BLaER1 treated with 17β-estradiol and CSF1 and Interleukin-3, amounts not matched to agents 10 nM and 100 nM (cell line): ENCODE measurements around the gene ICAM5.
A peak's percentile ranks its signal among the peaks of the same experiment; 100 is the strongest.
"Not testable (repeated sequence)": the region's sequence is repeated elsewhere in the genome, so short reads cannot be mapped to it uniquely, and the experiment has no call there.

Experiments used
- H3K27ac ChIP-seq, 11 experiments: shearing (Covaris generic); formaldehyde crosslinking; 2 replicates each; pipeline ENCODE4 v1.8.1; 2022
- H3K27me3 ChIP-seq, 11 experiments: shearing (Covaris generic); formaldehyde crosslinking; 2 replicates each; pipeline ENCODE4 v1.8.1; 2022
- H3K36me3 ChIP-seq, 11 experiments: shearing (Covaris generic); formaldehyde crosslinking; 2 replicates each; pipeline ENCODE4 v1.8.1; 2022
- H3K4me1 ChIP-seq, 10 experiments: shearing (Covaris generic); formaldehyde crosslinking; 2 replicates each; pipeline ENCODE4 v1.8.1; 2022
- H3K4me2 ChIP-seq, 11 experiments: shearing (Covaris generic); formaldehyde crosslinking; 2 replicates each; pipeline ENCODE4 v1.8.1; 2022
- H3K4me3 ChIP-seq, 10 experiments: shearing (Covaris generic); formaldehyde crosslinking; 2 replicates each; pipeline ENCODE4 v1.8.1; 2022
- H3K9ac ChIP-seq, 11 experiments: shearing (Covaris generic); formaldehyde crosslinking; 2 replicates each; pipeline ENCODE4 v1.8.1; 2022
- H3K9me3 ChIP-seq, 11 experiments: shearing (Covaris generic); formaldehyde crosslinking; replicated peaks in 1 of 11; 2 replicates each; pipeline ENCODE4 v1.8.1; 2022
- H4K20me1 ChIP-seq, 11 experiments: shearing (Covaris generic); formaldehyde crosslinking; 2 replicates each; pipeline ENCODE4 v1.8.1; 2022
- Cebpa-rat ChIP-seq, 11 experiments: shearing (Covaris generic); IDR thresholded peaks; 2 replicates each; pipeline ENCODE4 v1.8.1; 2022

ICAM5 gene

GRCh38 chr19:10334588-10335351, 45.0 kb downstream of the ICAM5 start:
- Histone ChIP-seq H3K4me3 (no peak overlapping the region), H4K20me1 (peaks cover 13 to 34% (median 31%) of the 10 kb centered on the region in 11 experiments; a peak in 21 of 22 replicates), H3K27me3 (no peaks in the 10 kb centered on the region), H3K36me3 (peaks cover 10 to 31% (median 19%) of the 10 kb centered on the region in 11 experiments), H3K4me1 (peaks cover 40 to 75% (median 55%) of the 10 kb centered on the region in 10 experiments), H3K27ac (peak overlapping the region in 1 of 11 experiments; percentile 96; a peak in 2 of 22 replicates), H3K9ac (peak overlapping the region in 2 of 11 experiments; percentile 97 to 98; a peak in 3 of 22 replicates), H3K9me3 (no peaks in the 10 kb centered on the region), H3K4me2 (peak overlapping the region; percentile 78 to 94 (median 86); a peak in 20 of 22 replicates)
- TF ChIP-seq Cebpa-rat (IDR thresholded peaks at IDR 0.05): no peak

- H3K4me3 ChIP-seq: no peak overlapping the region
- H3K4me1 ChIP-seq: peaks cover 47 to 80% (median 62%) of the 10 kb centered on the region in 10 experiments
- peak overlapping the region in 2 of 11 experiments; percentile 31 to 38; a peak in 3 of 22 replicates for H3K27ac ChIP-seq
- H4K20me1 ChIP-seq: peaks cover 13 to 27% (median 24%) of the 10 kb centered on the region in 11 experiments; a peak in 19 of 22 replicates
- H3K36me3 ChIP-seq: peaks cover 3 to 24% (median 12%) of the 10 kb centered on the region in 11 experiments
- TF ChIP-seq Cebpa-rat (IDR thresholded peaks at IDR 0.05): no peak
- peak overlapping the region in 3 of 11 experiments; percentile 86 to 93 (median 93); a peak in 3 of 22 replicates for H3K4me2 ChIP-seq
- H3K9ac ChIP-seq: peak overlapping the region in 2 of 11 experiments; percentile 3 to 25; a peak in 1 of 22 replicates
- H3K27me3 ChIP-seq: no peaks in the 10 kb centered on the region
- no peaks in the 10 kb centered on the region for H3K9me3 ChIP-seq
Observed at GRCh38 chr19:10335352-10335985, 45.7 kb downstream of the ICAM5 start.

- not testable (repeated sequence) for H3K9me3 ChIP-seq, H3K4me3 ChIP-seq, H3K27me3 ChIP-seq
- Histone ChIP-seq H3K36me3 (peaks cover 0 to 14% (median 5%) of the 10 kb centered on the region in 11 experiments; a peak in 9 of 22 replicates), H3K27ac (peak overlapping the region in 1 of 11 experiments; percentile 9; a peak in 1 of 22 replicates), H3K9ac (0 out of 22 replicates have a peak overlapping the region, but pooled peaks of 1 of the 11 experiments have one; percentile 6), H3K4me1 (peaks cover 47 to 82% (median 64%) of the 10 kb centered on the region in 10 experiments), H3K4me2 (peak overlapping the region in 1 of 11 experiments; percentile 15; a peak in 1 of 22 replicates), H4K20me1 (peaks cover 8 to 14% (median 12%) of the 10 kb centered on the region in 11 experiments; a peak in 19 of 22 replicates)
Observed at GRCh38 chr19:10336725-10337124, 47.0 kb downstream of the ICAM5 start.

GRCh38 chr19:10338940-10339339, 49.2 kb downstream of the ICAM5 start:
- H4K20me1 ChIP-seq: no peaks in the 10 kb centered on the region
- peak overlapping the region; percentile 27 to 65 (median 45); a peak in 15 of 20 replicates for H3K4me3 ChIP-seq
- H3K27ac ChIP-seq: peak overlapping the region in 10 of 11 experiments; percentile 48 to 80 (median 74); a peak in 19 of 22 replicates
- no peaks in the 10 kb centered on the region for H3K27me3 ChIP-seq
- H3K4me1 ChIP-seq: peaks cover 35 to 74% (median 54%) of the 10 kb centered on the region in 10 experiments
- no peaks in the 10 kb centered on the region for H3K9me3 ChIP-seq
- no peak for TF ChIP-seq Cebpa-rat (IDR thresholded peaks at IDR 0.05)
- peak overlapping the region; percentile 84 to 96 (median 92) for H3K4me2 ChIP-seq
- H3K9ac ChIP-seq: peak overlapping the region; percentile 40 to 71 (median 64); a peak in 19 of 22 replicates
- peaks cover 0 to 12% (median 0%) of the 10 kb centered on the region in 11 experiments; a peak in 2 of 22 replicates for H3K36me3 ChIP-seq

GRCh38 chr19:10339380-10339960, 49.7 kb downstream of the ICAM5 start, which contains the start of gene ICAM3:
ICAM3 (minus strand) TSS chr19:10339624; CDS start chr19:10339614, 10 bp downstream.
- peaks cover 30 to 69% (median 48%) of the 10 kb centered on the region in 10 experiments for H3K4me1 ChIP-seq
- H3K4me3 ChIP-seq: peak within 1 kb of the TSS; percentile 27 to 65 (median 45); a peak in 16 of 20 replicates
- peak within 1 kb of the TSS; percentile 25 to 80 (median 73); a peak in 20 of 22 replicates for H3K27ac ChIP-seq
- no peaks in the 10 kb centered on the region for H4K20me1 ChIP-seq
- no peaks in the 10 kb centered on the region for H3K27me3 ChIP-seq
- no peaks in the 10 kb centered on the region for H3K9me3 ChIP-seq
- peak within 1 kb of the TSS; percentile 40 to 71 (median 64); a peak in 20 of 22 replicates for H3K9ac ChIP-seq
- peaks cover 0 to 10% (median 0%) of the 10 kb centered on the region in 11 experiments; a peak in 2 of 22 replicates for H3K36me3 ChIP-seq
- TF ChIP-seq Cebpa-rat (IDR thresholded peaks at IDR 0.05): peak in 7 of 11 experiments; percentile 18 to 85 (median 64); a peak in 10 of 22 replicates
- peak within 1 kb of the TSS; percentile 84 to 96 (median 92) for H3K4me2 ChIP-seq

- Histone ChIP-seq H3K27ac (peak overlapping the region in 10 of 11 experiments; percentile 48 to 80 (median 74); a peak in 18 of 22 replicates), H3K36me3 (peaks cover 0 to 9% (median 0%) of the 10 kb centered on the region in 11 experiments; a peak in 2 of 22 replicates), H3K4me3 (peak overlapping the region in 9 of 10 experiments; percentile 27 to 65 (median 46); a peak in 12 of 20 replicates), H3K4me2 (peak overlapping the region; percentile 84 to 96 (median 92)), H3K9me3 (no peaks in the 10 kb centered on the region), H3K27me3 (no peaks in the 10 kb centered on the region), H3K9ac (peak overlapping the region in 10 of 11 experiments; percentile 8 to 71 (median 64); a peak in 17 of 22 replicates), H4K20me1 (no peaks in the 10 kb centered on the region), H3K4me1 (peaks cover 27 to 66% (median 43%) of the 10 kb centered on the region in 10 experiments)
- TF ChIP-seq Cebpa-rat (IDR thresholded peaks at IDR 0.05): no peak
Observed at GRCh38 chr19:10339977-10340376, 50.2 kb downstream of the ICAM5 start.

- Histone ChIP-seq H3K4me3 (no peak overlapping the region), H3K36me3 (peaks cover 0 to 1% (median 0%) of the 10 kb centered on the region in 11 experiments; a peak in 3 of 22 replicates), H3K4me1 (peaks cover 25 to 66% (median 45%) of the 10 kb centered on the region in 10 experiments), H3K27me3 (no peaks in the 10 kb centered on the region), H3K9ac (no peak overlapping the region), H3K4me2 (no peak overlapping the region), H3K27ac (no peak overlapping the region), H3K9me3 (no peaks in the 10 kb centered on the region), H4K20me1 (no peaks in the 10 kb centered on the region)
- TF ChIP-seq Cebpa-rat (IDR thresholded peaks at IDR 0.05): no peak
Observed at GRCh38 chr19:10343495-10343894, 53.7 kb downstream of the ICAM5 start.

- no peaks in the 10 kb centered on the region for H4K20me1 ChIP-seq
- H3K4me1 ChIP-seq: peaks cover 12 to 53% (median 32%) of the 10 kb centered on the region in 10 experiments
- H3K27me3 ChIP-seq: no peaks in the 10 kb centered on the region
- H3K4me2 ChIP-seq: peak overlapping the region in 1 of 11 experiments; percentile 66; a peak in 1 of 22 replicates
- H3K36me3 ChIP-seq: peaks cover 3 to 14% (median 11%) of the 10 kb centered on the region in 11 experiments
- no peaks in the 10 kb centered on the region for H3K9me3 ChIP-seq
- no peak overlapping the region for H3K9ac ChIP-seq
- peak overlapping the region in 3 of 11 experiments; percentile 60 to 71 (median 65); a peak in 4 of 22 replicates for H3K27ac ChIP-seq
- TF ChIP-seq Cebpa-rat (IDR thresholded peaks at IDR 0.05): no peak
- H3K4me3 ChIP-seq: no peak overlapping the region
Observed at GRCh38 chr19:10344780-10345179, 55.0 kb downstream of the ICAM5 start.
